GM19043 (cell line): Measurements from ENCODE around the gene POC1A.
"Not testable (repeated sequence)": the region's sequence is repeated elsewhere in the genome, so short reads cannot be mapped to it uniquely, and the experiment has no call there.

Source experiments
- ATAC-seq: cut with Tn5 transposase; IDR thresholded peaks from one replicate; pipeline ENCODE4 v1.9.1; 2021; ENCODE audit warnings: low read depth; ENCODE audit not compliant: unreplicated experiment

POC1A gene

DNA sequence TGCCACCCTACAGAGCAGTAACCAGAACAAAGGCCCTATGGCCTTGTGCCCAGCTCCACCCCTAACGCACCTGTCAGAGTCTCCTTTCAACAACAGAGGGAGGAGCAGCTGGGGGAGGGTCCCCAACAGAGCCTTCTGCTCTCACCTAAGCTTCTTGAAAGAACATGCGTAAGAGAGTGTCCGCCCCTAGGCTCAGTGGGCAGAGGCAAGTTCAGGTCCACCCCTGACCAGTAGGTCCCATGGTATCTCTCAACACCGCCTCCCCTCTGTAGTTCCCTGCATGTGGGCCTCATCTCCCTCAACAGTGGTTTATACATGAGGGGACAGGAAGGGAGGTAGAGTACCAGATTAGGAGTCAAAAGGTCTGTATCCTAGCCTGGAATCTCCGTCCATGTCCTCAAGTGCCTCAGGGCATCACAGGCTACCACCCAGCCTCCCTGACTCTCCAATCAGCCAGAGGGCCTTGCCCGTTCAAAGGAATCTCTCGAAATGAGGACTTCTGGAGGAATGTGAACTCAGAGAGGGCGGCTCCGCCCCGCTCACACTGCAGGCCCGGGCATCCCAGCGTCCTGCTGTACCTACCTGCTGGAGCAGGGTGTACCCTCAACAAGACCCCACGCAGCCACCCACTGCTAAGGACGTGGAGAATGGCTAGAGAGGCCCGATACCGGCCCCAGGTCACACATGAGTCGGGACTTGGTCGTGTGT is 680 bp downstream of the POC1A start:
- no peak for ATAC-seq

DNA sequence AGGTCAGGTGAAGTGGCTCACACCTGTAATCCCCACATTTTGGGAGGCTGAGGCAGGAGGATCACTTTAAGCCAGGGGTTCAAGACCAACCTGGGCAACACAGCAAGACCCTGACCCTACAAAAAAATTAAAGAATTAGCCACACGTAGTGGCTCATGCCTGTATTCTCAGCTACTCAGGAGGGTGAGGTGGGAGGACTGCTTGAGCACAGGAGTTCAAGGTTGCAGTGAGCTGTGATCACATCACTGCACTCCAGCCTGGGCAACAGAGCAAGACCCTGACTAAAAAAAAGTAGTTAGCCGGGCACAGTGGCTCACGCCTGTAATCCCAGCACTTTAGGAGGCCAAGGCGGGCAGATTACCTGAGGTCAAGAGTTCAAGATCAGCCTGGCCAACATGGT is 2.2 kb downstream of the POC1A start:
- not testable (repeated sequence) for ATAC-seq

DNA sequence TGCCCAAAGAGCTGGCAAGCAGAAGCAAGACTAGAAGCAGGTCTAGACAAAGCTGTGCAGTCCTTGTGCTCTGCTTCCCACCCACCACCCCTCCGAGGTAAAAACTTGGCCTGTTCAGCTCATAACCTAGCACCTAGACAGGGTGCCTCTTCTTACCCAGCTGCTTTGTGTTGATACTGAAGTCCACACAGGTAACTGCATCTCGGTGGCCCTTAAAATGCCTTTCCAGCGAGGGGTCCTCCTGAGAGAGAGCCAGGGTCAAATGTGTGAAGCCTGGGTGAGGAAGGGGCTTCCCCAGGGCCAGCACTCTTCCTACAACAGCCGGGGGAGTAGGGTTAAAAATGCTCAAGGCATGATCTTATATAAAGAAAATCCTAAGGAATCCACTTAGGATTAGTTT is 3.4 kb downstream of the POC1A start:
- no peak for ATAC-seq

DNA sequence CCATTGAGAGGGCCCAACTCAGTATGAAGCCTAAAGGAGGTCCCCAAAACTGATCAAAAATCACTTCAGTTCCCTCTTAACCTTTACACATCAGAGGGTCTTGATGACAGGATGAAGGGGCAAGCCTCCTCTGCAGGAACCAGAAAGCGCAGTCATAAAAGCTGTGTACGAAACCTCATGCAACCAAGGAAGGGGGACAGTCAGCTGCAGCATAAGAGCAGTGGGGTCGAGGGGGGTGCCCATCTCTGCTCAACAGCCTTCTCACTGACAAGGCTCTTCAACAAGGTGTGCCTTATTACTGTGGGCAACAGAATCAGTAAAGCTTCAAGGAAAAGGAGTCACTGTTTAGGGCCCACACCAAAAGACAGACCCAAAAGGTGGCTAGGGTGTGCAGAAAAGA is 3.9 kb downstream of the POC1A start:
- no peak for ATAC-seq

DNA sequence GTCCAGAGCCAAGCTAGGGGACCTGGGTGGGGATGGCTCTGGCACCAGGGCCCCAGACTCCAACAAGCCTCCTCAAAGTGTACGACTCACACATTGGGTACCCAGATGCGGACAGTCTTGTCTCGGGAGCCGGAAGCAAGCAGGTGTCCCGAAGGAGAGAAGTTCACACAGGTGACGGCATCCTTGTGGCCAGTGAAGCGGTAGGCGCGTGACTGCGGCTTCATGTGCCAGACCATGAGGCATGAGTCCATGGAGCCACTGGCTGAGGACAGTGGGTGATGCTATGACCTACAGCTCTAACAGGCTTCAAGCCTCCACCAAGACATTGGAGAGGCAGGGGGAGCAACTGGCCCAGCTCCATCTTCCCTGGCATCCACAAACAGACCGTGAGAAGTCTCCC is 4.5 kb downstream of the POC1A start:
- no peak for ATAC-seq

DNA sequence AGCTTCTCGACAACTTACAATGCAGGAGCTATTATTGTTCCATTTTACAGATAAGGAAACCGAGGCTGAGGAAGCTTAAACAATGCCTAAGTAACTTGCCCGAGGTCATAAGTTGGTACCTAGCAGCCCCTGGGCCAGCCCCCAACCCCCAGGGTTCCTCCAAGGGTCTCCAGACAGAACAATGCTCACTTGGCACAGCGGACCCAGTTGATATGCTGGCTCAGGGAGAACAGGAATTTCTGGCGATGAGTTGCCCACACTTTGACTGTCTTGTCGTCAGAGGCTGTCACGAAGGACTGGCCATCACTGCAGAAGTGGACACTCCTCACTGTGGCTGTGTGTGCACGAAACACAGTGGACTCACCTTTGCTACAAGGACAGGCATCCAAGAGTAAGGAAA is 5.2 kb downstream of the POC1A start:
- ATAC-seq, result no peak

DNA sequence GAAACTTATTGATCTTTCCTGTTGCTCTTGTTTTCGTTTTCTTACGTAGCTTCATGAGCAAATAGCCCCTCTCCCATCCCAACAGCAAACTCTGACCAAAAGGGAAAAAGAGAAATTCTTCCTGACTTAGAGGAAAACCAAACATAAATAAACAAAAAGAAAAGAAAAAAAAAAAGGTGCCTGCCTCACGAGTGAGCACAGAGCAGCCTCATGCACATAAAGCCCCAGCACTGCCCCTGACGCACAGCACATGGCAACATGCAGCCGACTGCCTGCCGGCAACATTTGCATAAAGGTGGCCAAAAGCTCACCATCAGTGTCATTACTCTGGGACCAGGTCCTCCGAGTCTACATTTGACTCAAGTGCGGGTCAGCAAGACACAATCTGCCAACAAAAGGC is 6.4 kb downstream of the POC1A start:
- ATAC-seq, result no peak

DNA sequence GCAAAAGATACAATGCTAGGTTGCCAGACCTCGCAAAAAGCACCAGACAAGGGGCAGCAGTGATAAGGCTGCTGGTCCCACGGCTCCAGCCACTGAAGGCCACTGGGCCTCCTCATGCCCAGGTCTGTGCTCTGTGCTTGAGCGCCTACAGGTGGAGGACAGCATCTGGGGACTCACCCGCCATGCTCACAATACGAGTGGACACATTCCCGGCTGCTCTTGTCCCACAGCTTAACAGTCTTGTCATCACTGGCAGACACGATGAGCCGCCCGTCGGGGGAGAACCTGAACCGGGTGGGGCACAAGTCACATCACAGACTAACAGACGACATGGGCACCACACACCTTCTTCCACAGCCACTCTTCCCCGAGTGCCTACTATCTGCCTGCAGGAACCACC is 7.4 kb downstream of the POC1A start:
- no peak for ATAC-seq

DNA sequence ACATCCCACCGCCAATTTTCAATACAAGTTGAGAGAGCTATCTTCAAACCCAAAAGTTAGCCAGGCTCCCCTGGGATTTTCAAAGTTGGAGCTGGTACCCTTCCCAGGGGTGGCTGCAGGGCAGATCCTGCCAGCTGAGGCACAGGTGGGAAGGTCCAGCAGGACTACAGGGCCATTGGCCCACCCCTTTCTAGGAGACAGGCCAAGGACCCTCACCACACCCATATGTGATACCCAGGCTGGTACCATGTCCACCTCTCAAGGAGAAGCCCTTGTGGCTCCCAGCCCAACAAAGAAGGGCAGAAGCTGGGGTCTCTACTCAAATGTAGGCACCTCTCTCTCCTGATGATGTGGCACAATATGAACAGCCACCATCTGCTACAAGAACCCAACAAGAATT is 8.0 kb downstream of the POC1A start:
- ATAC-seq, result no peak

DNA sequence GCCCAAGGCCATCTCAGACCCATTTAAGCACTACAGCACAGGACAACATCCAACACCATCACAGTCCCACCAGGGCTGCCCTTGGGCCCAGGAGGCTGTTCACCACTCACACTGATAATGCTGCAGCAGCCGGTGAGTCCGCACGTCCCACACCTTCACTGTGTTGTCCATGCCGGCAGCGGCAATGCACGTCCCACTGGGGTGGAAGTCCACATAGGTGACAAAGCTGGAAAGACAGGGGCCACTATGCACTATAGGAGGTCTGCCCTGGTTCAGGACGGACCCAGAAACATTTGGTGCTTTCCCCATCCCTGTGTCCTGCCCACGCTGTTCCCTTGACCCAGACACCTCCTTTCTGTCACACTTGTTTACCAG is 8.5 kb downstream of the POC1A start:
- ATAC-seq, result no peak

DNA sequence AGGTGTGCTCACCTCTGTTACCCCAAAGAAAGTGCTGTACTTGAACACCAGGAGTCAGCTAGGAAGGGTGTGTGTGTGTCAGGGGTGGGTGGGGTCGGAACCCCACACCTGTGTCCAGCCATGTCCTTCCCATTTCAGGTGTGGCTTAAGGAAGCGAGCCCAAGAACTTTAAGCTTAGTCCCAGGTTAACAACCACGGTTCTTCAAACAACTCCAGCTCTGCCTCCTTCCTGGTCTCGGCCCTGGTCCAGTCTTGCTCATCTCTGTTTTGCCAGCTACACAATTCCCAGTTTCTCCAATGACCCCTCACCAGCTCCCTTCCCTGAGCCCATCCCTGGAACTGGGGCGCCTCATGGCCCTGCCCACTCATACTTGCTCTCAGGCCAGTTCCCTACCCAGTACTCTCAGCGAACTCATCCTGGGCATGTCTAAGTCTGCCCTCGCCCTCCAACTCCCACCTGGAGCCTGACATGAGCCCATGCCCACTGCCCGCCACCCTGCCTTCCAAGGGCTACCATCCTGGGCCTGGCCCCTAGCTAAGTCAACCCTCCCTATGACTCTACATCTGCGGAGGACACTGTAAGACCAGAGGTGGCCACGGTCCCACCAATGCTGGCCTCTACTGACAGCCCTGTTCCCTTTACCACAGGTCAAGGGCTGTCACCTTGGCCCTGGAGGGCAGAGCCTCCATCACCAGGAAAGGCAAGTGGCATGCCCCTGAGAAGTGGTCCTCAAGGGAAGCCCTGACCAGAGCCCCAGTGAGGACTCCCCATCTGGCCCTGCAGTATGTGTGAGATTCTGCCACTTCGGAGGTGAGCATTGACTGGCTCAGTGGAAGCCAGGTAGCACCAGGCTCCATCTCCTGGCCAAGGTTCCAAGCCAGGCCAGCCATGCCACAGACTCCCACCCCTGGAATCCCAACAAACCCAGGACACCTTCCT is 9.2 kb downstream of the POC1A start:
- no peak for ATAC-seq

DNA sequence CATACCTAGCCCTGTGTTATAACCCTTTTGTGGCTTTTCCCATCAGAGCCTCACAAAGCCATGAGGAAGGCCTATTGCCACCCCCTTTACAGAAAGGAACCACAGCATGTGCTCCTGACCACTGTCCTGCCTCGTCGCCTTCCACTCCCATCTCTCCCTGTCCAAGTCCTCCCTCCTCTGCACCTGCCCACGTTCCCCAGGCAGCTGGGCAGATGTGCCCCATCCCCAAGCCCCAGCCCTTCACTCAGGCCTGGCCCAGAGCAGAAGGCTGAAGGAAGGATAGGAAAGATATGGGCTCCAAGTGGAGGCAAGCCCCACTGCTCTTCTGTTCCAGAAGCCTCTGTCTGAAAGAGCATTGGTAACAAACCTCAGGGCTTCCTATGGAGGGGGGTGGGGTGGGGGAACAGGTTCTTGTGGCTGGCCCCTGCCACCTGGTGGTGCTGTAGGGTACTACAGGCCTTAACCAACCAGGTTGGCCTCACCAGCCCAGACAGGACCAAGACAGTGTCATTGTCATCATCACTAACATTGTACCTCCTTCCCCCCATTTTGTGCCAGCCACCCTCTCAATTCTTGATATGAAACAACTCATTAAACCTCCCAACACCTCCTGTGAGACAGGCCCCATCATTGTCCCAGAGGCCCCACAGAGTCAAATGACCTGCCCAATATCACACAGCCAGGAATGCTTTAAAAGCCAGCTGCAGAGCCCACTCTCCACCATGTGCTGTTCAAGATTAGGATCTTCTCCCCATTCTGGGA is 10.0 kb downstream of the POC1A start:
- ATAC-seq, result no peak

DNA sequence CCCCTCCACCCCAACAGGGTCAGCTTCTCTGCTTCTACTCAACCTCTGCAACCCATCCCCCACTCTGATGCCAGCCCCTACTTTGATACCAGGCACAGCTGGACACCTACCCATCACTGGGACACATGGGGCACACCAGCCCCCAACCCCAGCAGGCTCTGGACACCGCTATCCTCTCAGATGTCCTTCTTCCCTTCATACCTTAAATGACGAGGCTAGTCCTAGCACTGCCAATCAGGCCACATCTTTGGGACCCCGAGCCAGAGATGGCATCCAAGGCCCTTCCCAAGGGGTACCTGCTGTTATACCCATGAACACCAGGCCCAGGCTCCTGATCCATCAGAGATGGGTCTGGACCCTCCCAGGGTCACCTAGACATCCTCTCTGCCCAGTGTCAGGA is 10.6 kb downstream of the POC1A start:
- ATAC-seq, result no peak

DNA sequence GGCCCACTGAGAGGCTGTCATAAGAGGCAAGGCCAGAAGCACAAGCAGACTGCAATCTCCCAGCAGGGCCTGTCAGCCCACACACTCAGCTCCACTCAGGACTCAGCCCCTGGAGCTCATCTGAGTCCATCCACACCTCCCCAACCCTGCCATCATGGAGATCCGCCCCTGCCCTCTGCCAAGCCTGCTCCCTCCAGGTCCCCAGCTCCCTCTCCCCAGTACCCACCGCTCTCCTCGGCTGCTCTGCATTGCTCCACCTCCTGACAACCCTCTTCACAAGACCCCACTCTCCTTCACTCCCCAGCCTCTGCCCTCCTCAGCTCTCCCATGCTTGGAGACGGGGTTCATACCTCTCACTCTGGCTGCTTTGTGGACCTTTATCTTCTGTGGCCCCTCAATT is 11.1 kb downstream of the POC1A start:
- no peak for ATAC-seq

DNA sequence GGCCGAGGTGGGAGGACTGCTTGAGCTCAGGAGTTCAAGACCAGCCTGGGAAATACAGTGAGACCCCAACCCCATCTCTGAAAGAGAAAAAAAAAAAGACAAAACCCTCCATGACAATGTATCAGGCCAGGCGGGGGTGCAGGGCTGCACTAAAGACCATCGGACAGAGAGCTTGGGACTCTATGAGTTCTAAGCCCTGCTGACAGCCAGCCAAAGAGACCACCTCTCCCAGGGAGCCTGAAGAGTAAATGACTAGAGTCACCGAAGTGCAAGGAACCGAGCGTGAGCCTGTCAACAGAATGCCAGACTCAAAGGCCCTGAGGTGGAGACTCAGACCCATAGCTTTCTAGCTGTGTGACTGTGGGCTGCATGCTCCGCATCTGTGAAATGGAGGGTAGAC is 12.5 kb downstream of the POC1A start:
- no peak for ATAC-seq

DNA sequence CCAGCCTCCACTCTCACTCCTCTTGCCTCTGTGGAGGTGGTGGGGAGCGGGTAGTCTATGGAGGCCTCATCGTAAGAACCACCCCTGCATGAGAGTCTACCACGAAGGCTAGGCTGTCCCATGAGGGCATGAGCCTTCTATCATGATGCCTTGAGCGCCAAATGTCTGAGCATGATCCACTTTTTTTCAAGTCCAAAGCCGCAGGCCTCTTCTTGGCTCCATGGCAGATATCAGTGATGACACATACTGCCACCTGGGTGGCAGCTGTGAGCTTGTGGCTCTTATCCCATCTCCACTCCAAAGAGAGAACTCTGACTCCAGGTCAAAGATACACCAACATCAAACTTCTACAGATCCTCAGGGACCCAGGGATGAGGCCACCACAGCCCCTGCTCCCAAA is 13.5 kb downstream of the POC1A start:
- ATAC-seq, result no peak

DNA sequence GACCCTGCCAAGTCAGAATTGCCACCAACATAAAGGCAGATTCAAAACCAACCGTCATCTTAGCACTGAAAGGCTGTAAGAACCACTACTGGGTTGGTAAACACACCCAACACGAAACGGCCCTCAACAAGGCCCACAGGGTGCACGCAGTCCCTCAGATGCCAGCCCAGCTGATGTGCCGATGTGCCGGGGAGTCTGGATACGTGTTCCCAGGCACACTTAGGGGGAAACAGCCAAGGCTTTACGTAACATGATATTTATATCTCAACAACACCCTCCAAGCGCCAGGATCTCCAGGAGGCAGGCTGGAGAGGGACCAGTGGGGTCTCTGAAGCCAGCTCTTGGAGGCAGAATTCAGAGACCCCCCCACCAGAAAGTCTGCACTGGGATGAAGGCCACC is 14.2 kb downstream of the POC1A start:
- no peak for ATAC-seq

DNA sequence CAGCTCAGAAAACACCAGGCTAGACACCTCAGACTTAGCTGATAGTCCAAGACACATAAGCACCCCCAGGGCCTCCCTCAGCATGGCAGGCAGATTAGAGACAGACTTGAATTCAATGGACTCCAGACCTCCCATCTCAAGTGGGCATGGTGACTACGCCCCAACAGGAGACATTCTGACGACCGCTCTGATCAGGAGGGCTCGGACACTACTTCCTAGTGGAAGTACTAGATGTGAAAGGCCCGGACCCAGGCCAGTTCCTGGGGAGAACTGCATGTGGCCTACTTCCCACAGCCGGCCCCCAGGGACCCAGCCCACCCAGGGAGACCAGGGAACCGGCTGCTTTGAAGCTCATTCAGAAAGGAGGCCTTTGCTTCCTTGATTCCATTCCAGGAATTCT is 16.9 kb downstream of the POC1A start:
- ATAC-seq, result no peak

DNA sequence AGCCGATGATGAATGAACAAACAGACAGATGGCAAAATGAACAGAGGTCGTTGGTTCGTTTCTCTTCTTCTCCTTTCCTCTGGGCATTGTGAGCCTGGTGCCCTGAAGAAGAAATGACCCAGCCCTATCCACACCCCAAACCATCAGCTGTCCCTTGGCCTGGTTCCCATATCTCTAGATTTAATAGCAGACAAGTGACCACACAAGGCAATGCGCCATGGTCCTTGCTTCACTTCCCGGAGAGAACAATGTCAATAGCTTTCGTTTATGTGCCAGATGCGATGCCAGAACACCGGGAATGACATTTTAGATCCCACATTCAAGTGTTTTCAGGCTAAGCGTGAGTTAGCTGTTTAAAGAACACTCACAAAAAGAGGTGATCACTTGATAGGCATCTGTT is 17.7 kb downstream of the POC1A start:
- no peak for ATAC-seq

DNA sequence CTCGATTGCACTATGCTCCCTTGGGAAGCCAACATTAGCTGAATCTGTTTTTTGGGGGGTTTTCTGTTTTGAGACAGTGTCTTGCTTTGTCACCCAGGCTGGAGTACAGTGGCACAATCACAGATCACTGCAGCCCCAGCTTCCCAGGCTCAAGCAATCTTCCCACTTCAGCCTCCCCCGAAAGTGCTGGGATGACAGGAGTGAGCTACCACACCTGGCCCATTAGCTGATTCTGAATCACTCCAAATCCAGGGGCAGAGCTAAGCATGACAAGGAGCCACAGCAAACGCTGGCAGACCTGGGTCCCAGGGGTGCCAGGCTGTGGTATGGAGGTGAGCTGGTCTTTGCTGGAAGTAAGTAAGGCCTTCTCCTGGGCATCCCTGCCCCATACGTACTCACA is 18.9 kb downstream of the POC1A start:
- no peak for ATAC-seq

DNA sequence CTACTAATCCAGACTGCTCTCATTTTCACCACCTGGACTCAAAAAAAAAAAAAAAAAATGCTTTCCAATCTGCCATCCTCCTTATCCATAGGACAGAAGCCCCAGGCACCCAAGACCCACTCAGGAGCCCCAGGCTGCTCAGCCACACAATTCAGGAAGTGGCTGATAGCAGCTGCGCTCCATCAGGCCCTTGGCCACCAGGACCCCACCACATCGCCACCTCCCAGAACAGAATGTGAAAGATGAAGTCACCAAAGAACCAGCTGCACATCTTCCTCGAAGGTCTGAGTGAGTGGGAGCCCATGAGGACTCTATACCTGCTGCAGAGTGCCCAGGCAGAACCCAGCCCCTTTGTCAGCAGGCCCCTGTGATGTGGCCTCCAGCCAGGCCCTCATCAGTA is 19.5 kb downstream of the POC1A start:
- ATAC-seq, result no peak
